Measurements from ENCODE around the gene TMEM145. TPM values are rescaled to one million over a fixed set of nuclear protein-coding genes. Genes with fewer than 3 reads are reported as not detected.

The TMEM145 gene
- polyA plus RNA-seq, 3 donors, result not detected

GRCh38 chr19:42313840-42314755, 989 bp downstream of the TMEM145 start:
- peaks cover 0 to 7% (median 2%) of the 10 kb centered on the region in 7 donors for H3K9me3 Mint-ChIP-seq
- Histone ChIP-seq H3K4me2 (replicated peaks; ENCODE audit: extremely low read depth, low read length, poor library complexity, severe bottlenecking) (peak overlapping the region; percentile 65), H3K27ac (ENCODE audit: low read depth in 1 of 2, low read length in 2 of 2) (no peak overlapping the region), H3K9ac (ENCODE audit: insufficient read depth, low read length, poor library complexity, severe bottlenecking) (no peak overlapping the region), H3K36me3 (replicated peaks in 1 of 2; ENCODE audit: control insufficient read depth in 1 of 2, insufficient read depth in 2 of 2, low read length in 2 of 2) (no peaks in the 10 kb centered on the region), H4K20me1 (ENCODE audit: insufficient read depth, low read length) (no peaks in the 10 kb centered on the region), H3K4me1 (ENCODE audit: control insufficient read depth in 1 of 2, insufficient read depth in 2 of 2, low read length in 2 of 2) (peaks cover 21 to 25% of the 10 kb centered on the region in 2 donors), H3K4me3 (replicated peaks in 1 of 3; ENCODE audit: low read depth in 2 of 3, low read length in 3 of 3) (peak overlapping the region in 1 of 3 experiments; percentile 56), H3K27me3 (ENCODE audit: control insufficient read depth in 2 of 2, insufficient read depth in 2 of 2, low read length in 2 of 2) (peaks cover 16 to 41% of the 10 kb centered on the region in 2 donors), H3K9me3 (replicated peaks in 1 of 2; ENCODE audit: control insufficient read depth in 1 of 2, insufficient read depth in 1 of 2, low read length in 2 of 2) (peaks cover 0 to 9% of the 10 kb centered on the region in 2 donors), H2AFZ (ENCODE audit: insufficient read depth, low read depth, low read length, poor library complexity, severe bottlenecking) (no peak overlapping the region), H3K79me2 (ENCODE audit: insufficient read depth, low read length) (no peaks in the 10 kb centered on the region)
- TF ChIP-seq CTCF (IDR thresholded peaks at IDR 0.05), result no peak
- H3K27ac Mint-ChIP-seq, result no peak overlapping the region
- H3K4me1 Mint-ChIP-seq, result peaks cover 25% of the 10 kb centered on the region
- WGBS (ENCODE audit: insufficient coverage), result 19% methylated on average over 20 of the region's 26 CpGs
- DNase-seq, result no peak
- H3K4me3 Mint-ChIP-seq, result peak overlapping the region in 1 of 2 donors; percentile 84
- peaks cover 0 to 6% of the 10 kb centered on the region in 2 donors for H3K36me3 Mint-ChIP-seq
- H3K27me3 Mint-ChIP-seq (ENCODE audit: low read depth in 3 of 3), result peaks cover 47 to 55% (median 49%) of the 10 kb centered on the region in 3 donors
- intact Hi-C loops (cut with micrococcal nuclease), result no loop called here

GRCh38 chr19:42315024-42315423, 1.9 kb downstream of the TMEM145 start:
- H3K4me3 ChIP-seq (replicated peaks in 1 of 3; ENCODE audit: low read depth in 2 of 3, low read length in 3 of 3), result no peak overlapping the region
- Mint-ChIP-seq H3K4me3 (peak overlapping the region in 1 of 2 donors; percentile 84), H3K27me3 (ENCODE audit: low read depth in 3 of 3) (peaks cover 48 to 59% (median 52%) of the 10 kb centered on the region in 3 donors), H3K9me3 (peaks cover 0 to 7% (median 4%) of the 10 kb centered on the region in 7 donors), H3K4me1 (peaks cover 25% of the 10 kb centered on the region), H3K27ac (no peak overlapping the region), H3K36me3 (peaks cover 0 to 6% of the 10 kb centered on the region in 2 donors)
- peaks cover 16 to 41% of the 10 kb centered on the region in 2 donors for H3K27me3 ChIP-seq (ENCODE audit: control insufficient read depth in 2 of 2, insufficient read depth in 2 of 2, low read length in 2 of 2)
- no peak for TF ChIP-seq CTCF (IDR thresholded peaks at IDR 0.05)
- H3K4me2 ChIP-seq (replicated peaks; ENCODE audit: extremely low read depth, low read length, poor library complexity, severe bottlenecking), result no peak overlapping the region
- no CpG with 5 or more reads among the region's 5 CpGs for WGBS (ENCODE audit: insufficient coverage)
- no peak for DNase-seq
- H3K36me3 ChIP-seq (replicated peaks in 1 of 2; ENCODE audit: control insufficient read depth in 1 of 2, insufficient read depth in 2 of 2, low read length in 2 of 2), result no peaks in the 10 kb centered on the region
- peaks cover 21 to 25% of the 10 kb centered on the region in 2 donors for H3K4me1 ChIP-seq (ENCODE audit: control insufficient read depth in 1 of 2, insufficient read depth in 2 of 2, low read length in 2 of 2)
- H4K20me1 ChIP-seq (ENCODE audit: insufficient read depth, low read length), result no peaks in the 10 kb centered on the region
- H3K9me3 ChIP-seq (replicated peaks in 1 of 2; ENCODE audit: control insufficient read depth in 1 of 2, insufficient read depth in 1 of 2, low read length in 2 of 2), result peaks cover 0 to 9% of the 10 kb centered on the region in 2 donors
- no peaks in the 10 kb centered on the region for H3K79me2 ChIP-seq (ENCODE audit: insufficient read depth, low read length)
- no peak overlapping the region for H2AFZ ChIP-seq (ENCODE audit: insufficient read depth, low read depth, low read length, poor library complexity, severe bottlenecking)
- no peak overlapping the region for H3K9ac ChIP-seq (ENCODE audit: insufficient read depth, low read length, poor library complexity, severe bottlenecking)
- no peak overlapping the region for H3K27ac ChIP-seq (ENCODE audit: low read depth in 1 of 2, low read length in 2 of 2)
- intact Hi-C loops (cut with micrococcal nuclease), result no loop called here
